A549 (cell line): ENCODE data around the gene CD27.
"Not testable (repeated sequence)": the region's sequence is repeated elsewhere in the genome, so short reads cannot be mapped to it uniquely, and the experiment has no call there.

ENCODE experiments used
- MYC ChIP-seq: IDR thresholded peaks from 2 replicates; pipeline ENCODE4 v1.6.1; 2012; ENCODE audit warnings: mild to moderate bottlenecking, inconsistent platforms, low read length, improper control_type of control experiment, borderline replicate concordance
- TF ChIP-seq, protein P1 (sequence below): fragments of >200 bp; sonication (Bioruptor Twin); formaldehyde crosslinking; IDR thresholded peaks from 3 replicates; pipeline ENCODE4 v1.5.1; 2016

DNA sequence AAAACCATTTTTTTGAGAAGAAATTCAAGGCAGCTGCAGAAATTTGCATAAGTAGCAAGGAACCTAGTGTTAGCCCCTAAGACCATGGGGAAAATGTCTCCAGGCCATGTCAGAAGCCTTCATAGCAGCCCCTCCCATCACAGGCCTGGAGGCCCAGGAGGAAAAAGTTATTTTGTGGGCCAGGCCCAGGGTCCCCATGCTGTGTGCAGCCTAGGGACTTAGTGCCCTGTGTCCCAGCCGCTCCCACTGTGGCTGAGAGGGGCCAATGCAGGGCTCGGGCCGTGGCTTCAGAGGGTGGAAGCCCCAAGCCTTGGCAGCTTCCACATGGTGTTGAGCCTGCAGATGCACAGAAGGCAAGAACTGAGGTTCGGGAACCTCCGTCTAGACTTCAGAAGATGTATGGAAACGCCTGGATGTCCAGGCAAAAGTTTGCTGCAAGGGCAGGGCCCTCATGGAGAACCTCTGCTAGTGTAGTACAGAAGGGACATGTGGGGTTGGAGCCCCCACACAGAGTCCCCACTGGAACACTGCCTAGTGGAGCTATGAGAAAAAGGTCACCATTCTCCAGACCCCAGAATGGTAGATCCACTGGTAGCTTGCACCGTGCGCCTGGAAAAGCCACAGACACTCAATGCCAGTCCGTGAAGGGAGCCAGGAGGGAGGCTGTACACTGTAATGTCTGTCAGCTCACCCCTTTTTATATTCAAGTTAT lies 23.0 kb downstream of the CD27 start:
- TF ChIP-seq, protein P1, sequence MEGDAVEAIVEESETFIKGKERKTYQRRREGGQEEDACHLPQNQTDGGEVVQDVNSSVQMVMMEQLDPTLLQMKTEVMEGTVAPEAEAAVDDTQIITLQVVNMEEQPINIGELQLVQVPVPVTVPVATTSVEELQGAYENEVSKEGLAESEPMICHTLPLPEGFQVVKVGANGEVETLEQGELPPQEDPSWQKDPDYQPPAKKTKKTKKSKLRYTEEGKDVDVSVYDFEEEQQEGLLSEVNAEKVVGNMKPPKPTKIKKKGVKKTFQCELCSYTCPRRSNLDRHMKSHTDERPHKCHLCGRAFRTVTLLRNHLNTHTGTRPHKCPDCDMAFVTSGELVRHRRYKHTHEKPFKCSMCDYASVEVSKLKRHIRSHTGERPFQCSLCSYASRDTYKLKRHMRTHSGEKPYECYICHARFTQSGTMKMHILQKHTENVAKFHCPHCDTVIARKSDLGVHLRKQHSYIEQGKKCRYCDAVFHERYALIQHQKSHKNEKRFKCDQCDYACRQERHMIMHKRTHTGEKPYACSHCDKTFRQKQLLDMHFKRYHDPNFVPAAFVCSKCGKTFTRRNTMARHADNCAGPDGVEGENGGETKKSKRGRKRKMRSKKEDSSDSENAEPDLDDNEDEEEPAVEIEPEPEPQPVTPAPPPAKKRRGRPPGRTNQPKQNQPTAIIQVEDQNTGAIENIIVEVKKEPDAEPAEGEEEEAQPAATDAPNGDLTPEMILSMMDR, result not testable (repeated sequence)
- TF ChIP-seq MYC, result not testable (repeated sequence)
